CD4-positive, alpha-beta T cell treated with Interleukin-17A for 4 hours (primary cell): Measurements from ENCODE around the gene TAAR9.

Experiments used
- DNase-seq: peaks from one replicate; pipeline ENCODE4 v3.0.0-alpha.2; 2020; ENCODE audit warnings: mixed read lengths

TAAR9 gene

GRCh38 chr6:132537977-132538376, at the start of gene TAAR9:
TAAR9 (plus strand) TSS chr6:132538277; CDS start chr6:132538290, 13 bp downstream.
- no peak for DNase-seq

- DNase-seq = no peak
Observed at GRCh38 chr6:132489376-132489775, 48.7 kb upstream of the TAAR9 start.

- DNase-seq = no peak
Observed at GRCh38 chr6:132490024-132490423, 48.1 kb upstream of the TAAR9 start.

- DNase-seq = no peak
Observed at GRCh38 chr6:132490478-132491204, 47.4 kb upstream of the TAAR9 start.

GRCh38 chr6:132491303-132491702, 46.8 kb upstream of the TAAR9 start:
- DNase-seq = no peak

GRCh38 chr6:132491881-132492280, 46.2 kb upstream of the TAAR9 start:
- DNase-seq = no peak

GRCh38 chr6:132494954-132495353, 43.1 kb upstream of the TAAR9 start:
- no peak for DNase-seq

- no peak for DNase-seq
Observed at GRCh38 chr6:132495604-132496079, 42.4 kb upstream of the TAAR9 start.

GRCh38 chr6:132496519-132497180, 41.4 kb upstream of the TAAR9 start:
- no peak for DNase-seq

GRCh38 chr6:132498638-132499037, 39.4 kb upstream of the TAAR9 start:
- DNase-seq = no peak

- no peak for DNase-seq
Observed at GRCh38 chr6:132499757-132500156, 38.3 kb upstream of the TAAR9 start.

- DNase-seq = no peak
Observed at GRCh38 chr6:132504757-132505156, 33.3 kb upstream of the TAAR9 start.

GRCh38 chr6:132505158-132505557, 32.9 kb upstream of the TAAR9 start:
- no peak for DNase-seq

- no peak for DNase-seq
Observed at GRCh38 chr6:132506461-132506860, 31.6 kb upstream of the TAAR9 start.

- DNase-seq = no peak
Observed at GRCh38 chr6:132506869-132507808, 30.9 kb upstream of the TAAR9 start.

GRCh38 chr6:132511210-132511830, 26.8 kb upstream of the TAAR9 start:
- DNase-seq = no peak

GRCh38 chr6:132511831-132512220, 26.3 kb upstream of the TAAR9 start:
- no peak for DNase-seq

- no peak for DNase-seq
Observed at GRCh38 chr6:132512342-132512637, 25.8 kb upstream of the TAAR9 start.

- peak; percentile 89 for DNase-seq
Observed at GRCh38 chr6:132512638-132513632, 25.1 kb upstream of the TAAR9 start, which contains the start of gene STX7. STX7 (minus strand) TSS chr6:132513116; CDS start chr6:132503530, 9,586 bp downstream.

GRCh38 chr6:132513831-132514545, 24.1 kb upstream of the TAAR9 start:
- DNase-seq = no peak

GRCh38 chr6:132515386-132515785, 22.7 kb upstream of the TAAR9 start:
- no peak for DNase-seq
